MM.1S (cell line): Measurements from ENCODE around the gene DIS3L2.

Experiments
- EZH2 ChIP-seq: fragments of 300-600 bp; sonication (generic); optimal IDR thresholded peaks from 2 replicates; pipeline ENCODE3; 2017; ENCODE audit warnings: low read depth, mild to moderate bottlenecking, antibody characterized with exemption, low read length, mixed read lengths
- EZH2phosphoT487 ChIP-seq: fragments of 300-600 bp; sonication (generic); IDR thresholded peaks from 2 replicates; pipeline ENCODE4 v1.6.1; 2018; ENCODE audit warnings: antibody characterized with exemption, low read length
- TF ChIP-seq, protein P1 (sequence below): fragments of 300-600 bp; sonication (generic); IDR thresholded peaks from 2 replicates; pipeline ENCODE4 v1.5.1; 2016; ENCODE audit warnings: antibody characterized with exemption, low read length, mixed read lengths

DNA sequence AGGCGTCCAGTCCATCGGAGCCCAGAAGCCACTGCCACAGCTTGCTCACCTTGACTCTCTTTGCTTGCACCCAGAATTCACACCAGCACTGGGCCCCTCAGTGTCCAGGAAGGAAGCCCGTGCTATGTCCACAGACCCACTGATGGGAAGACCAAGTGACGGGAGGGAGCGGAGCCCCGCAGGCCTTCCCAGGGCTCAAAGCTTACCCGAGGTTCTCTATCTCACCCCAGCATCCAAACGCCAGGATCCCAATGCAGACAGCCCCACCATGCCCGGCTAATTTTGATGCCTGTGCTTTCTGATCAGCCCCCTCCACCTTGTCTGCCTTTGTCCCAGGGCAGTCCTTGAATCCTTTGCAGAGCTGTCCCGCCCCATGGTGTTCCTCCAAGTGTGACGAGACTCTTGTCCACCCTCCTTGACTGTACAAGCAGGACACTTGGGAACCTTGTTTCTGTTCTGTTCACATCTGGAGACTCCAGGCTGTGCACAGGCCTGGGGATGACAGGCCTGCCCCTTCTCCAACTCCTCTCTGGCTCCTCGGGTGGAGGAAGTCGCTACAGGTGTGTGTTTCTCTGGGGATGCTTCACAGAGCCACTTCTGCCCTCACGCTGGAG is 47.3 kb upstream of the DIS3L2 start:
- TF ChIP-seq EZH2 (no peak), EZH2phosphoT487 (no peak)
- TF ChIP-seq, protein P1, sequence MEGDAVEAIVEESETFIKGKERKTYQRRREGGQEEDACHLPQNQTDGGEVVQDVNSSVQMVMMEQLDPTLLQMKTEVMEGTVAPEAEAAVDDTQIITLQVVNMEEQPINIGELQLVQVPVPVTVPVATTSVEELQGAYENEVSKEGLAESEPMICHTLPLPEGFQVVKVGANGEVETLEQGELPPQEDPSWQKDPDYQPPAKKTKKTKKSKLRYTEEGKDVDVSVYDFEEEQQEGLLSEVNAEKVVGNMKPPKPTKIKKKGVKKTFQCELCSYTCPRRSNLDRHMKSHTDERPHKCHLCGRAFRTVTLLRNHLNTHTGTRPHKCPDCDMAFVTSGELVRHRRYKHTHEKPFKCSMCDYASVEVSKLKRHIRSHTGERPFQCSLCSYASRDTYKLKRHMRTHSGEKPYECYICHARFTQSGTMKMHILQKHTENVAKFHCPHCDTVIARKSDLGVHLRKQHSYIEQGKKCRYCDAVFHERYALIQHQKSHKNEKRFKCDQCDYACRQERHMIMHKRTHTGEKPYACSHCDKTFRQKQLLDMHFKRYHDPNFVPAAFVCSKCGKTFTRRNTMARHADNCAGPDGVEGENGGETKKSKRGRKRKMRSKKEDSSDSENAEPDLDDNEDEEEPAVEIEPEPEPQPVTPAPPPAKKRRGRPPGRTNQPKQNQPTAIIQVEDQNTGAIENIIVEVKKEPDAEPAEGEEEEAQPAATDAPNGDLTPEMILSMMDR: no peak
